OCI-LY3 (cell line): ENCODE measurements around the gene SPPL3.

Experiments used
- H2AFZ ChIP-seq: fragments of 200-600, 300-600 bp; shearing (Covaris generic); 2 replicates; pipeline ENCODE4 v1.6.0; 2014; ENCODE audit warnings: antibody characterized with exemption, low read depth, low read length
- H3K27ac ChIP-seq: fragments of 200-600, 300-600 bp; sonication (generic); 2 replicates; pipeline ENCODE4 v1.5.1; 2014; ENCODE audit warnings: mild to moderate bottlenecking, low read length, moderate library complexity, mixed read lengths
- H3K27me3 ChIP-seq: fragments of 200-600, 300-600 bp; sonication (generic); 2 replicates; pipeline ENCODE4 v1.6.1; 2014; ENCODE audit warnings: low read depth, low read length, mixed read lengths
- H3K36me3 ChIP-seq: fragments of 200-600, 300-600 bp; sonication (generic); replicated peaks from 2 replicates; pipeline ENCODE3; 2014; ENCODE audit warnings: low read depth, low read length, mixed read lengths
- H3K4me1 ChIP-seq: fragments of 300-600, 200-600 bp; sonication (generic); 2 replicates; pipeline ENCODE4 v1.6.1; 2014; ENCODE audit warnings: low read length, mixed read lengths
- H3K4me2 ChIP-seq: fragments of 200-600, 300-600 bp; sonication (generic); 2 replicates; pipeline ENCODE4 v1.6.1; 2014; ENCODE audit warnings: low read length, mixed read lengths
- H3K4me3 ChIP-seq: fragments of 300-600, 200-600 bp; sonication (generic); 2 replicates; pipeline ENCODE4 v1.5.1; 2014; ENCODE audit warnings: antibody characterized with exemption, mild to moderate bottlenecking, low read length, moderate library complexity
- H3K79me2 ChIP-seq: fragments of 300-600, 200-600 bp; shearing (Covaris generic); 2 replicates; pipeline ENCODE4 v1.6.1; 2014; ENCODE audit warnings: mild to moderate bottlenecking, low read length, mixed read lengths
- H3K9ac ChIP-seq: fragments of 300-600, 200-600 bp; shearing (Covaris generic); 2 replicates; pipeline ENCODE4 v1.6.0; 2014; ENCODE audit warnings: mild to moderate bottlenecking, low read length, moderate library complexity
- H3K9me3 ChIP-seq: fragments of 200-600, 300-600 bp; shearing (Covaris generic); 2 replicates; pipeline ENCODE4 v1.6.1; 2014; ENCODE audit warnings: low read length, mixed read lengths; ENCODE audit not compliant: insufficient read depth
- H4K20me1 ChIP-seq: fragments of 200-600, 300-600 bp; sonication (generic); 2 replicates; pipeline ENCODE4 v1.6.1; 2016; ENCODE audit warnings: low read length, mixed read lengths; ENCODE audit not compliant: insufficient read depth
- EZH2phosphoT487 ChIP-seq: fragments of 200-600 bp; shearing (Covaris generic); IDR thresholded peaks from 2 replicates; pipeline ENCODE4 v1.6.1; 2018; ENCODE audit warnings: antibody characterized with exemption, mixed run types, low read depth
- TF ChIP-seq, protein P1 (sequence below): fragments of 200-600, 300-600 bp; sonication (generic); IDR thresholded peaks from 2 replicates; pipeline ENCODE4 v1.5.1; 2014; ENCODE audit warnings: antibody characterized with exemption, low read length, low read depth

Gene SPPL3

DNA sequence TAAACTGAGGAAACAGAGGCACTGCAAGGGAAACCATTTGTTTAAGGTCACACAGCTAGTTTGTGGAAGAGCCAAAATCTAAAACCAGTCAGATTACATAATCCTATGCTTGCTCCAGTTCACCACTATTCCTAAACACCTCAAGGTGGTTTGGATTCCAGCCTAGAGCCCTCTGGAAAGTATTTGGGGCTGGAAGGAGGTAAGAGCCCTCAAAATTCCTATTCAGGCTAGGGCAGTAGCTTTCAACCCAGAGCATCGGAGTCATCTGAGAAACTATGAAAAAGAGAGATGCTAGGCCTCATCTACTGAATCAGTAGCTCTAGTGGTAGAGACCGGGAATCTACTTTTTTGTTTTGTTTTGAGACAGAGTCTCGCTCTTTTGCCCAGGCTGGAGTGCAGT, 16.0 kb upstream of the SPPL3 start:
- H3K4me2 ChIP-seq, result no peak overlapping the region
- H4K20me1 ChIP-seq, result no peaks in the 10 kb centered on the region
- H2AFZ ChIP-seq, result no peak overlapping the region
- H3K36me3 ChIP-seq, result no peaks in the 10 kb centered on the region
- TF ChIP-seq EZH2phosphoT487, result no peak
- TF ChIP-seq, protein P1, sequence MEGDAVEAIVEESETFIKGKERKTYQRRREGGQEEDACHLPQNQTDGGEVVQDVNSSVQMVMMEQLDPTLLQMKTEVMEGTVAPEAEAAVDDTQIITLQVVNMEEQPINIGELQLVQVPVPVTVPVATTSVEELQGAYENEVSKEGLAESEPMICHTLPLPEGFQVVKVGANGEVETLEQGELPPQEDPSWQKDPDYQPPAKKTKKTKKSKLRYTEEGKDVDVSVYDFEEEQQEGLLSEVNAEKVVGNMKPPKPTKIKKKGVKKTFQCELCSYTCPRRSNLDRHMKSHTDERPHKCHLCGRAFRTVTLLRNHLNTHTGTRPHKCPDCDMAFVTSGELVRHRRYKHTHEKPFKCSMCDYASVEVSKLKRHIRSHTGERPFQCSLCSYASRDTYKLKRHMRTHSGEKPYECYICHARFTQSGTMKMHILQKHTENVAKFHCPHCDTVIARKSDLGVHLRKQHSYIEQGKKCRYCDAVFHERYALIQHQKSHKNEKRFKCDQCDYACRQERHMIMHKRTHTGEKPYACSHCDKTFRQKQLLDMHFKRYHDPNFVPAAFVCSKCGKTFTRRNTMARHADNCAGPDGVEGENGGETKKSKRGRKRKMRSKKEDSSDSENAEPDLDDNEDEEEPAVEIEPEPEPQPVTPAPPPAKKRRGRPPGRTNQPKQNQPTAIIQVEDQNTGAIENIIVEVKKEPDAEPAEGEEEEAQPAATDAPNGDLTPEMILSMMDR, result no peak
- H3K4me3 ChIP-seq, result no peak overlapping the region
- no peaks in the 10 kb centered on the region for H3K4me1 ChIP-seq
- H3K27me3 ChIP-seq, result no peaks in the 10 kb centered on the region
- no peaks in the 10 kb centered on the region for H3K79me2 ChIP-seq
- no peak overlapping the region for H3K27ac ChIP-seq
- H3K9ac ChIP-seq, result no peak overlapping the region
- peaks cover 11% of the 10 kb centered on the region for H3K9me3 ChIP-seq

DNA sequence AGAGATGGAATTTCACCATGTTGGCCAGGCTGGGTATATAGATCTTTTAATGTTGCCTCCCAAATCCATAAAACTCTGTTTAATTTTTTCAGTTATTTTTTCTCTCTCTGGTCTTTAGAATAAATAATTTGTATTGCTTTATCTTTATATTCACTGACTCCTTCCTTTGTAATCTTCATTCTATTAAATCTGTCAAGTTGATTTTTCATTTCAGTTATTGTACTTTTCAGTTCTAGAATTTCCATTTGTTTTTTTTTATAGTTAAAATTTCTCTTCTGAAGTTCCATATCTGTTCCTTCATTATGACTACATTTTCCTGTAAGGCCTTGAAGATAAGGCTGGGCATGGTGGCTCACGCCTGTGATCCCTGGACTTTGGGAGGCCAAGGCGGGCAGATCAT, 13.6 kb upstream of the SPPL3 start:
- Histone ChIP-seq H3K4me2 (no peak overlapping the region), H3K27me3 (no peaks in the 10 kb centered on the region), H3K9ac (no peak overlapping the region), H4K20me1 (no peaks in the 10 kb centered on the region), H3K27ac (no peak overlapping the region), H3K4me1 (no peaks in the 10 kb centered on the region), H3K9me3 (peaks cover 11% of the 10 kb centered on the region), H3K4me3 (no peak overlapping the region), H3K79me2 (no peaks in the 10 kb centered on the region), H3K36me3 (no peaks in the 10 kb centered on the region), H2AFZ (no peak overlapping the region)
- TF ChIP-seq, protein P1, result no peak
- TF ChIP-seq EZH2phosphoT487, result no peak

DNA sequence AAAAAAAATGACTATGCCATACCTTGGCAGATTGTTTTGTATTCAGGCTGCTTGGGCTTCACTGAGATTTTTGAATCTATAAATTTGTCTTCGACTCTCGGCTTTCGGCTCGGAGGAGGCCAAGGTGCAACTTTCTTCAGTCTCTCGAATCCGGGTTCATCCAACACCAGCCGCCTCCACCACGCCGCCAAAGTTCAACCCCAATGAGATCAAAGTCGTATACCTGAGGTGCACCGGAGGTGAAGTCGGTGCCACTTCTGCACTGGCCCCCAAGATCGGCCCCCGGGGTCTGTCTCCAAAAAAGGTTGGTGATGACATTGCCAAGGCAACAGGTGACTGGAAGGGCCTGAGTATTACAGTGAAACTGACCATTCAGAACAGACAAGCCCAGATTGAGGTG, 12.4 kb upstream of the SPPL3 start:
- H3K27ac ChIP-seq, result no peak overlapping the region
- H4K20me1 ChIP-seq, result no peaks in the 10 kb centered on the region
- H3K36me3 ChIP-seq, result no peaks in the 10 kb centered on the region
- H3K79me2 ChIP-seq, result no peaks in the 10 kb centered on the region
- no peak overlapping the region for H3K4me2 ChIP-seq
- no peaks in the 10 kb centered on the region for H3K4me1 ChIP-seq
- no peak overlapping the region for H3K9ac ChIP-seq
- no peaks in the 10 kb centered on the region for H3K27me3 ChIP-seq
- no peak overlapping the region for H2AFZ ChIP-seq
- no peak for TF ChIP-seq EZH2phosphoT487
- TF ChIP-seq, protein P1, result no peak
- peaks cover 11% of the 10 kb centered on the region for H3K9me3 ChIP-seq
- no peak overlapping the region for H3K4me3 ChIP-seq

DNA sequence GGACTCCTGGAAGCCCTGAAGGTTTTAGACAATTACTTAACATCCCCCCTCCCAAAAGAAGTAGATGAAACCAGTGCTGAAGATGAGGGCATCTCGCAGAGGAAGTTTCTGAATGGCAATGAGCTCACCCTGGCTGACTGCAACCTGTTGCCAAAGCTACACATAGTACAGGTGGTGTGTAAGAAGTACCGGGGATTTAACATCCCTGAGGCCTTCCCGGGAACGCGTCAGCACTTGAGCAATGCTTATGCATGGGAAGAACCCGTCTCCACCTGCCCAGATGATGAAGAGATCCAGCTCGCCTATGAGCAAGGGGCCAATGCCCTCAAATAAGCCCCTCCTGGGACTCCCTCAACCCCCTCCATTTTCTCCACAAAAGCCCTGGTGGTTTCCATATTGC, 10.6 kb upstream of the SPPL3 start:
- Histone ChIP-seq H3K4me1 (no peaks in the 10 kb centered on the region), H3K27me3 (no peaks in the 10 kb centered on the region), H3K79me2 (no peaks in the 10 kb centered on the region), H4K20me1 (no peaks in the 10 kb centered on the region), H3K4me2 (no peak overlapping the region), H3K4me3 (no peak overlapping the region), H3K27ac (no peak overlapping the region), H2AFZ (no peak overlapping the region), H3K9ac (no peak overlapping the region), H3K9me3 (peaks cover 11% of the 10 kb centered on the region), H3K36me3 (no peaks in the 10 kb centered on the region)
- TF ChIP-seq, protein P1, result no peak
- no peak for TF ChIP-seq EZH2phosphoT487
